Measurements from ENCODE around the gene GLUL.

The GLUL gene

GRCh38 chr1:182391362-182392049 is at the start of gene GLUL:
Gene GLUL (minus strand): TSS chr1:182391790. CDS start chr1:182388737, 3,053 bp downstream.
- DNase-seq, result peak; percentile 87 to 98 (median 96)
- intact Hi-C loops (cut with DNase I), result loop anchor here (2.0 to 5.0 kb wide), 3 partner anchors 89 to 249 kb away; no protein-coding TSS in a partner anchor

- no peak for DNase-seq
- intact Hi-C loops (cut with DNase I), result no loop called here
Measured at GRCh38 chr1:182438326-182438725, 46.7 kb upstream of the GLUL start.

- intact Hi-C loops (cut with DNase I), result no loop called here
Measured at GRCh38 chr1:182433580-182433979, 42.0 kb upstream of the GLUL start.

GRCh38 chr1:182431278-182431677 is 39.7 kb upstream of the GLUL start:
- intact Hi-C loops (cut with DNase I), result no loop called here
- no peak for DNase-seq

More at GRCh38 chr1:182433580-182433979, 42.0 kb upstream of the GLUL start:
- DNase-seq, result no peak

DNA sequence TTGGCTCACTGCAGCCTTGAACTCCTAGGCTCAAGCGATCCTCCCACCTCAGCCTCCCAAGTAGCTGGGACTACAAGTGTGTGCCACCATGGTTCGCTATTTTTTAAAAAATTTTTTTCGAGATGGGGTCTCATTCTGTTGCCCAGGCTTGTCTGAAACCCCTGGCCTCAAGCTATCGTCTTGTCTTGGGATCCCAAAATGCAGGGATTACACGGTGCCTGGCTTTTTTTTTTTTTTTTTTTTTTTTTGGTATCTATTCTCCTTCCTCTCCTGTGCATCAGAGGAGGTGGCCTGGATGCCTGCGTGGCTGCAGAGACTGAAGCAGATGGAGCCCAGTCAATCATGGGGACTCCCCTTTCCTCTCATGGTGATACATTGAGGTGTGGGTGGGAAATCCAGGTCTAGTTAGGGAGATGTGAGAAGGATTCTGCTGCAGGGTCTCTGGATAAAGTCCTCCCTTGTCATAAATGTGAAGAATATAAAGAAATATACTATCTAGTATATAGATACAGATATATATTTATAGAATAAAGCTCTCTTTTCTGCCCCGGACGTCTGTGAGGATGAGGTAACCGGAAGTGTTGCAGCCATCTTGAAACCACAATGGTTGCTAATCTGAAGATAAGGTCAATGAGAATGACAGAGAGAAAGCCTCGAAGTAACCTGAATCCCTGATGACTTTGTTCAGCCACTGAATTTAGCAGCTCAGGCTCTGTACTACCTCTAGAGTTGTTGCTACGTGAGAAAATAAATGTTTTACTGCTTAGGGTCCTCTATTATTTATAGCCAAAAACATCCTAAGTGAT is 38.9 kb upstream of the GLUL start:
- intact Hi-C loops (cut with DNase I), result no loop called here
- no peak for DNase-seq

GRCh38 chr1:182428043-182428442 is 36.5 kb upstream of the GLUL start:
- intact Hi-C loops (cut with DNase I), result no loop called here
- no peak for DNase-seq

GRCh38 chr1:182426442-182427430 is 35.1 kb upstream of the GLUL start:
- no peak for DNase-seq
- intact Hi-C loops (cut with DNase I), result no loop called here

DNA sequence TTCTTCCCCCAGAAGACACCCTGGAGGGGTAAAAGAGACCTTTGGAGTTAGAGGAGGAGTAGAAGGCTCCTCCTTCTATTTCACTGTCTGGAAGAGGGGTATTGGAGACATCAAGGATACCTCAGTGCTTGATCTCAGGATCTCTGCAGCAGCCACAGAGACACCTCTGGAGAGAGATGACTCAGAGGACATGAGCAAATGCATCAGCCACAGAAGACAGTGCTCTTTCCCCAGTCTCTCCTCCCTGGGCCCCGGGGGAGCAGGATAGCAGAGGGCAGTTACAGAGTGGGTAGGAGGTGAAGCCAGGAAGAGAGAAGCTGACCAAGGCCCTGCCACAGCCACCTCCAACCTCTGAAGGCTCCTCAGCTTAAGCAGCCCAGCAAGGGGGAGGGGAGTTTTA is 24.2 kb upstream of the GLUL start:
- intact Hi-C loops (cut with DNase I), result no loop called here
- DNase-seq, result no peak

DNA sequence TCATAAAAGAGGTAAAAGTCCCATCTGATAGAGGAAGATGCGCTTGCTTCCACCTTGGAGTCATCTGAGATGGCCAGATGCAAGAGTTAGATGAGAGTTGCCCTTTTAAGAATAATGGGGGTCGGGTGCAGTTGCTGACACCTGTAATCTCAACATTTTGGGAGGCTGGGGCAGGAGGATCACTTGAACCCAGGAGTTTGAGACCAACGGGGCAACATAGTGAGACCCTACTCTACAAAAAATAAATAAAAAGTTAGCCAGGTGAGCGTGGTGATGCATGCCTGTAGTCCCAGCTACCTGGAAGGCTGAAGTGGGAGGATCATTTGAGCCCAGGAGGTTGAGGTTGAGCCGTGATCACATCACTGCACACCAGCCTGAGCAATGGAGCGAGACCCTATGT is 22.4 kb upstream of the GLUL start:
- intact Hi-C loops (cut with DNase I), result no loop called here
- DNase-seq, result no peak

DNA sequence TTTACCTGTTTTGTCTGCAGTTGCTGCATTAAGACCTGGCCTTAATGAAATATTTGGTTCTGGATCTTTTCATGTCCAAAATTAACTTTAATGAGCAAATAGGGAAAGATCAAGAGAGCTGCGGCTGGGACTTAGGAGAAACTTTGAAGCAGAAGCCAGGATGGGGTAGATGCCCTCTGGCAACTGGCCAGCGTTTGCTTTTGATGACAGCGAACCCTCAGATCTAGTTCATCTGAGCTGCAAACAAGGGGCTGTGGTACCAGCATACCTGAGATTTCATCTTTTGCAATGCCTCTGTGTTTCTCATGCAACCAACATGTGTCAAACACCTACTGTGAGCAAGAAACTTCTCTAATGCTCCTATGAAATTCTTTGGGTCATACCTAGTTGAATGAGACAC is 21.9 kb upstream of the GLUL start:
- intact Hi-C loops (cut with DNase I), result no loop called here
- DNase-seq, result no peak

- DNase-seq, result no peak
- intact Hi-C loops (cut with DNase I), result no loop called here
Measured at GRCh38 chr1:182410620-182411273, 19.2 kb upstream of the GLUL start.

DNA sequence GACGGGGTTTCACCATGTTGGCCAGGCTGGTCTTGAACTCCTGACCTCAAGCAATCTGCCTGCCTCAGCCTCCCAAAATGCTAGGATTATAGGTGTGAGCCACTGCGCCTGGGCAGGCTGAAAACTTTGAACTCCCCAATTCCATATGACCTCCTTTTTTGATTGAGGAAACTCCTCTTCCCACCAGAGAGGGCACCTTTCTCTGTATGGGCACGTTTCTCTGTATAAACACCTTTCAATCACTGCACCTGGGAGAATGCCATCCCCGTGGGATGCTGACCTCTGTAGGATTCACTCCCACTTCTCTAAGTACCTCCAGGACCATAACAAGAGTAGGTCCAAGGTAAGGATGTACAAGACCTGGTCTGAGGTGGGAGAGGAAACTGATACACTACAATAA is 18.5 kb upstream of the GLUL start:
- intact Hi-C loops (cut with DNase I), result no loop called here
- no peak for DNase-seq

DNA sequence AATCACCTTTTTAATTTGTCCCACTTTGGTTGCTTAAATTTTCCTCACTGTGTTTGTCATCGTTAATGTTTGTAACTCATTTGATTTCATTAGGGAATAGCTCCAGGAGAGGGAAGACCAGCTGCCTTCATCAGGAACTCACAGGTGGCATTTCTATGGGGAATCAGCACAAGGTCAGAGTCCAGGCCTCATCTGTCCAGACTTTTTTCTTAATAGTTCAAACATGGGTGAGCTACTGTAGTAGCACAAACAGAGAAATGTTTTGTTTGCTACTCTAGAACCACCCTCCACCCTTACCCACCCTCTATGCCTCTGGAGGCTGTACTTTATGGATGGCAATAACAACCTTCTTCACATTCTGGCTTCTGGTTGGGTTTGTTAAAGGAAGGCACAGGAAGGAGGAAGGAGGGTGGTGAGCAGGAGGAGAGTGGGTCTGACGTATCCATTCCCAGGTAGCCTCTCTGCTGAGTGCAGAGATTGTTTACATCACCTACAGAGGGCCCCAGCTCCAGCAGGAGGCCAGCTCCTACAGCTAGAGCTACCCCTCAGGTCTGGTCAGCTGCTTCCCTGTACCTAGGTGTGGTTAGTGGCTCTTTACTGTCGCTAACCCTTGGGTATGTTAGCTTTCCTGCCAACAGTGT is 17.0 kb upstream of the GLUL start:
- intact Hi-C loops (cut with DNase I), result no loop called here
- DNase-seq, result no peak

GRCh38 chr1:182407724-182408123 is 16.1 kb upstream of the GLUL start:
- intact Hi-C loops (cut with DNase I), result no loop called here

DNA sequence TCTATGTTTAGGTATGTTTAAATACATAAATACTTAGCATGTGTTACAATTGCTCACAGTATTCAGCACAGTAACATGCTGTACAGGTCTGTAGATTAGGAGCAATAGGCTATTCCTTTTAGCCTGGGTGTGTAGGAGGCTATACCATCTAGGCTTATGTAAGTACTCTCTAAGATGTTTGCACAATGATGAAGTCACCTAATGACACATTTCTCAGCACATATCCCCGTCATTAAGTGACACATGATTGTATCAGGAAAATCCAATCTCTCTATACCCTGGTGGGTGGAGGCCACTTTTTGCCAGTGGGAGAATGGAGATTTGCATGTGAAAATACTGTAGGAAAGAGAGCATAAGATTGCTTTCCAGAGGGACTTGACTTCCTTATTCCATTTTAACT is 14.4 kb upstream of the GLUL start:
- intact Hi-C loops (cut with DNase I), result no loop called here
- DNase-seq, result no peak

More at GRCh38 chr1:182407724-182408123, 16.1 kb upstream of the GLUL start:
- DNase-seq, result no peak

DNA sequence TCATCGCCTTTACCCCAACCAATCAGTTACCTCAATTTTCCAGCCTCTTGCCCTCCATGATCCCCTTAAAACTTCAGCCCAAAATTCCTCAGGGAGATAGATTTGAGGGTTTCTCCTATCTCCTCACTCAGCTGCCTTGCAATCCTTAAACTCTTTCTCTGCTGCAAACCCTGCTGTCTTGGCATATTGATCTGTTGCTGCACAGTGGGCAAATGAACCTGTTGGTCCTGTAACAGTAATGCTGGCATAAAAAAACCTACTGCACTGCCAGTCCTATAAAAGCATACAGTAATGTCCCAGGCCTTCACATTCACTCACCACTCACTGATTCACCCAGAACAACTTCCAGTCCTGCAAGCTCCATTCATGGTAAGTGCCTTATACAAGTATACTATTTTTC is 14.0 kb upstream of the GLUL start:
- DNase-seq, result no peak
- intact Hi-C loops (cut with DNase I), result no loop called here

GRCh38 chr1:182404781-182405180 is 13.2 kb upstream of the GLUL start:
- intact Hi-C loops (cut with DNase I), result no loop called here
- no peak for DNase-seq

DNA sequence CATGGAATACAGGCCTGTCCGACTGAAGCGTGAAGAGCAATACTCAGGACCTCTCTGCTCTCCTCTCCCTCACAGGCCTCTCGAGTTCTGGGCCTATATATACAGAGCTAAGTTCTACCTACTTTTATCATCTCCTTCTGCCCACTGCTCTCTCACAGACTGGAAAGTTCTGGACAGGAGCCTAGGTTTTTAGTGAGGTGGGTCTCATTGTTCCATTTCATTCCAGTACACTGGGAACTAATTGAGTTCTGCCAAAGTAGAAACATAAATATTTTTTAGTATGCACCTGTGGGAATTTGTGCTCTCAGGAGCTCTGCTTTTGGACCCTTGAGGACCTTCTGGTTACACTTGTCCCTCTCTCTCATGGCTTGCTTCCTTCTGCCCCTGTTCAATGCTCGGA is 9.0 kb upstream of the GLUL start, which contains the start of gene TEDDM1:
Gene TEDDM1, minus strand, starts transcription at position 101 of the 400 bp plus-strand sequence. CDS start 182 bp downstream, outside the sequence.
- intact Hi-C loops (cut with DNase I), result no loop called here
- no peak for DNase-seq
